Heart right ventricle (tissue), 16 donors: Measurements from ENCODE around the gene SP2. TPM values are rescaled to one million over a fixed set of nuclear protein-coding genes. Genes with fewer than 3 reads are reported as not detected.

Experiments
- ATAC-seq, 8 donors: fragments of 200-7000 bp; cut with Tn5 transposase; one replicate each; pipeline ENCODE4 v1.9.1; 2020; ENCODE audit warnings: mild to moderate bottlenecking in 8 of 8, moderate library complexity in 8 of 8, moderate number of reproducible peaks in 1 of 8
- DNase-seq, 2 donors: peaks; one replicate each; pipeline ENCODE4 v3.0.0-alpha.2; 2020
- H3K27ac ChIP-seq, 10 donors: fragments of 200-600 bp; sonication (generic) in 2 of 10; one replicate each; pipeline versions ENCODE4 v1.5.0 to v1.8.0; 2020 to 2022; ENCODE audit warnings: mild to moderate bottlenecking in 3 of 10
- H3K27me3 ChIP-seq, 7 donors: fragments of 200-600 bp; one replicate each; pipeline ENCODE4 v1.8.0; 2021 to 2022; ENCODE audit warnings: mild to moderate bottlenecking in 2 of 7
- H3K36me3 ChIP-seq, 9 donors: fragments of 200-600 bp; sonication (generic) in 1 of 9; one replicate each; pipeline versions ENCODE4 v1.5.0 to v1.8.0; 2020 to 2022; ENCODE audit warnings: mild to moderate bottlenecking in 2 of 9
- H3K4me1 ChIP-seq, 9 donors: fragments of 200-600 bp; sonication (generic) in 1 of 9; one replicate each; pipeline versions ENCODE4 v1.5.0 to v1.8.0; 2020 to 2022; ENCODE audit warnings: mild to moderate bottlenecking in 4 of 9
- H3K4me3 ChIP-seq, 10 donors: fragments of 200-600 bp; sonication (generic) in 2 of 10; one replicate each; pipeline versions ENCODE4 v1.5.0 to v1.8.0; 2020 to 2022; ENCODE audit warnings: mild to moderate bottlenecking in 7 of 10, moderate library complexity in 2 of 10
- H3K9me3 ChIP-seq, 11 donors: fragments of 200-600 bp in 10 of 11; sonication (generic) in 2 of 11; one replicate each; pipeline versions ENCODE4 v1.5.0 to v1.8.0; 2013 to 2022; ENCODE audit warnings: mild to moderate bottlenecking in 2 of 11, control low read depth in 1 of 11, moderate library complexity in 1 of 11
- CTCF ChIP-seq, 9 donors: fragments of 200-600 bp; sonication (generic) in 2 of 9; IDR thresholded peaks; one replicate each; pipeline versions ENCODE4 v1.5.0 to v1.8.0; 2021 to 2022; ENCODE audit warnings: antibody characterized with exemption in 9 of 9, mild to moderate bottlenecking in 5 of 9, moderate library complexity in 1 of 9
- WGBS, 2 donors: extraction: QIAGEN DNeasy Blood & Tissue Kit; methylation state at CpG; one replicate each; pipeline ENCODE4 v1.1.7; 2013; ENCODE audit warnings: inconsistent platforms in 1 of 2; 5-methylcytosine and 5-hydroxymethylcytosine counted together
- intact Hi-C, 10 donors: fragments of 100-400 bp; cut with DNase I; formaldehyde crosslinking; loops; one replicate each; pipeline versions ENCODE4 v1.11.1 to v1.14.2; 2022
- polyA plus RNA-seq, 2 donors: library from polyadenylated mRNA; stranded (reverse); fragments of 200-250 nt; gene quantifications; one replicate each; pipeline ENCODE4 v1.2.3, GENCODE V29; 2013
- total RNA-seq, 10 donors: library from RNA; stranded (reverse); fragmentation: NEBNext Ultra II Directional in 3 of 10; extraction: Animal tissue kit (Norgen Biotek cat#: 25700) in 3 of 10; gene quantifications; one replicate each; pipeline versions ENCODE4 v1.2.1 to v1.2.4, GENCODE V29; 2021 to 2023
- donor health status: Arrhythmogenic right ventricular cardiomyopathy.
- donor health status: ischemic (EF 13 %, LVEDD 7.1; RV severe dilation, severe dysfunction).
- donor health status: healthy with polysubstance abuse.
- donor health status: DM: no; HTN: yes; CAD: no.
- donor health status: DM: no; HTN: no; CAD: no.
- donor health status: ischemic (EF 25% LVEDD 6.9; RV normal size, moderate dysfunction).
- donor health status: ischemic (EF 25% LVEDD 5.7; RV mildly dilated, moderate dysfunction).
- donor health status: healthy.
- donor health status: DM: yes; HTN: yes; CAD: no.
- donor health status: Ischemic cardiomyopathy.
- donor health status: ischemic (EF 35%, LVEDD 5.7; RV mildly dilated, moderate dysfunction).
- donor health status: nonischemic (EF 11% LVEDD 7.7; RV severe dilation, severe dysfunction).
- donor health status: DM: yes; HTN: yes; CAD: no.
- donor health status: PGD.
- donor health status: ischemic (EF 29% LVEDD 5.4; RV normal size, mild dysfunction).
- donor health status: nonischemic (EF 23%, LVEDD 6.1; RV moderate dilation, normal function).

Gene SP2
- total and polyA plus RNA-seq, 12 donors = 4.3 to 18.3 (median 15.8) TPM

GRCh38 chr17:47875011-47875985, 20.7 kb upstream of the SP2 start:
- no peaks in the 10 kb centered on the region for H3K36me3 ChIP-seq
- H3K9me3 ChIP-seq = no peaks in the 10 kb centered on the region
- peaks cover 0 to 6% (median 0%) of the 10 kb centered on the region in 9 donors for H3K4me1 ChIP-seq
- H3K27ac ChIP-seq = no peak overlapping the region
- peaks cover 0 to 74% (median 55%) of the 10 kb centered on the region in 7 donors for H3K27me3 ChIP-seq
- WGBS, 2 donors = 68% methylated on average over 11 of the region's 11 CpGs
- no peak for TF ChIP-seq CTCF (IDR thresholded peaks at IDR 0.05)
- DNase-seq = no peak
- peak in 1 of 8 donors; percentile 11 for ATAC-seq
- H3K4me3 ChIP-seq = no peak overlapping the region
- intact Hi-C loops = no loop called here

- peaks cover 0 to 52% (median 33%) of the 10 kb centered on the region in 7 donors for H3K27me3 ChIP-seq
- no peak overlapping the region for H3K4me3 ChIP-seq
- H3K27ac ChIP-seq = no peak overlapping the region
- H3K36me3 ChIP-seq = no peaks in the 10 kb centered on the region
- ATAC-seq = no peak
- no peaks in the 10 kb centered on the region for H3K9me3 ChIP-seq
- DNase-seq = no peak
- intact Hi-C loops = no loop called here
- 57 to 60% methylated on average over 9 of the region's 9 CpGs for WGBS, 2 donors
- peaks cover 0 to 12% (median 0%) of the 10 kb centered on the region in 9 donors for H3K4me1 ChIP-seq
- TF ChIP-seq CTCF (IDR thresholded peaks at IDR 0.05) = no peak
These were observed 18.5 kb upstream of the SP2 start for GRCh38 chr17:47877368-47878034.

- Histone ChIP-seq H3K4me3 (no peak overlapping the region), H3K27ac (peak overlapping the region in 1 of 10 donors; percentile 40), H3K9me3 (no peaks in the 10 kb centered on the region), H3K4me1 (peaks cover 0 to 18% (median 0%) of the 10 kb centered on the region in 9 donors), H3K36me3 (no peaks in the 10 kb centered on the region), H3K27me3 (peaks cover 0 to 43% (median 24%) of the 10 kb centered on the region in 7 donors)
- intact Hi-C loops = no loop called here
- ATAC-seq (no peak), DNase-seq (no peak)
- no peak for TF ChIP-seq CTCF (IDR thresholded peaks at IDR 0.05)
- 65 to 68% methylated on average over 10 of the region's 10 CpGs for WGBS, 2 donors
These were observed 17.6 kb upstream of the SP2 start for GRCh38 chr17:47878203-47879027.
